ENCODE data around the gene AFF3.
A peak's percentile ranks its signal among the peaks of the same experiment; 100 is the strongest.

The AFF3 gene

GRCh38 chr2:99922664-99923063 is 219.7 kb downstream of the AFF3 start:
- DNase-seq = no peak

DNA sequence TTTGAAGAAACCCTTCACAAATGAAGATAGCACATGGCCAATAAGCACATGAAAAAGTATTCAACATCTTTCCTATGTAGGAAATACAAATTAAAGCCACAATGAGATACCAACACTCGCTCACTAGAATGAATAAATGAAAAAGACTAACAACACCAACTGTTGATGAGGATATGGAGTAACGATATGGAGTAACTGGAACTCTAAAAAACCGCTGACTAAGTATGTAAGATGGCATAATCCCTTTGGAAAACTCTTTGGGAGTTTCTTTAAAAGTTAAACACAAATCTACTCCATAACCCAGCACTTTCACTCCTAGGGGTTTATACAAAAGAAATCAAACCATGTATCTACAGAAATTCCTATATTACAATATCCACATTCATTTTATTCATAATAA is 220.5 kb downstream of the AFF3 start:
- no peak for DNase-seq

GRCh38 chr2:99918389-99918788 is 224.0 kb downstream of the AFF3 start:
- no peak for DNase-seq

DNA sequence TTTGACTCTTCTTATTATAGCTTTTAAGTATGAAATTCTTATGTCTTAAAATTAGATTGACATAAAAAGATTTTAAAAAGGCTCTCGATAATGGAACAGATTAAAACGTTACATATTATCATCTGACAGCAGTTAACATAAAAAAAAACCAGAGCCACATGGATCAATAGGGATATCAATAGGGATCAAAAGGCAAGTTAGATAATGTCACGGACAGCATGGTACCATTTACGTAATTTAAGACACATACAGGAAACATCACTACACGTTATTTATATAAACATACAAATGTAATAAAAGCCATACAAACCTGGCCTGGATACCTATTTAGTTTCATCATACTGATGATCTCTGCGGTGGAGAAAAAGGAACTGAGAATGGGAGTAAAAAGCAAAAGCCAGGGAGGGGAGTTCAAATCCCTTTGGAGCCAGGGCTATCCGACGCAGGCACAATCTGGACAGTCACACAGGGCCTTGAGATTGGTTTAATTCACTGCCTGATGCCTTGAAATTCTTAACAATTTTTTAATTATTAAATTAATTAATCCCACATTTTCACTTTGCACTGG is 227.2 kb downstream of the AFF3 start:
- no peak for DNase-seq

DNA sequence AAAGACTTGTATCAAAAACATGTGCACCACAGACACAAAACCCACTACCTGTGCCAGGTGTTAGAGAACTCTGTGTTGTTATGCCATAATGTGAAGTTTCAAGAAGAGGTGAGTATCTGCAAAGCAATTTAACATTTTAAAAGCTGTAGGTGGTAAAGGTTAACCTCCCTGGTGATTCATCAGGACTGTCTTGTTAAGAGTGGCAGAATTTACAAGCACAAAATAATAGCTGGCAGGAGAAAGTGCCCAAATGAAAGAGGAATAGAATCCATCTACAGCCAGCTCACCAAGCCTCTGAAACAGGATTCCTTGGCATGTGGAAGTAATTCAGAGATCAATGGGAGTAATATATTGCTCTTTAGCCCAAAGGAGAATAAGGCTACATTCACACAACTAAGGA is 230.7 kb downstream of the AFF3 start:
- DNase-seq = no peak

- no peak for DNase-seq
These were observed 231.5 kb downstream of the AFF3 start for GRCh38 chr2:99910902-99911301.

DNA sequence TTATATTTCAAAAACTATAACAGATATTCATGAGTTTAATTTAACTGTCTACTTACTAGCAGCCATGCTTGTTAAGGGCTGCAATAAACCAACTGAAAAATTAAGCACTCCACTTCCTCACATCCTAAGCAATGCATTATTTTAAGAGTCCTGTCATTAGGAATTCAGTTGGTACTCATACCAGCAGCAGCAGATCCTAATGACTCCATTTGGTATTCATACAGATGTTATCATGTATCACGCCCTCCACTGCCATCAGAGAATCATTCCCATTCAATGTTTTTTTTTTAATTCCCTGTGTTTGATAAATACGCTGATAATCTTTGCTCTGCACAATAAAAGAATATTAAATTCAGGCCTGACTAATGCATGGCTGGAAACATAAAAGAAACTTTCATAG is 236.8 kb downstream of the AFF3 start:
- no peak for DNase-seq

DNA sequence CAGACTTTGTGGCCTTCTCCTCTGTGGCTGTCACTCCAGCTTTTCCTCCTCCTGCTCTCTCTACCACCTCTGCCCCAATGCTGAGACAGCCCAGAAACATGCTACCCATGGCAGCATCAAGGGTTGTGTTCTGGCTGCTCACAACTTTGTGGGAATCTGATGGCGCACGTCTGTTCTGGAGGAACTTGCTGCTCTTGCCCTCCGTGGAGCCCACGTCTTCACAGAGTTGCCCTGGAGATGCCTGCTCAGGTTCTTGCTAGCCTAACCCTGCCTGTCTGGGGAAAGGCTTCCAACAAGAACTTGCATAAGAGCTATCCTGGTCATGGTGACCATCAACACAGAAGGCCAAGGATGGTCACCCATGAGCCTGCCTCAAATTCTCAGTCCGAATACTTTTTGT is 237.4 kb downstream of the AFF3 start:
- DNase-seq = no peak

GRCh38 chr2:99903981-99904380 is 238.4 kb downstream of the AFF3 start:
- DNase-seq = no peak

- peak; percentile 55 for DNase-seq
These were observed 241.8 kb downstream of the AFF3 start for GRCh38 chr2:99900556-99900955.

DNA sequence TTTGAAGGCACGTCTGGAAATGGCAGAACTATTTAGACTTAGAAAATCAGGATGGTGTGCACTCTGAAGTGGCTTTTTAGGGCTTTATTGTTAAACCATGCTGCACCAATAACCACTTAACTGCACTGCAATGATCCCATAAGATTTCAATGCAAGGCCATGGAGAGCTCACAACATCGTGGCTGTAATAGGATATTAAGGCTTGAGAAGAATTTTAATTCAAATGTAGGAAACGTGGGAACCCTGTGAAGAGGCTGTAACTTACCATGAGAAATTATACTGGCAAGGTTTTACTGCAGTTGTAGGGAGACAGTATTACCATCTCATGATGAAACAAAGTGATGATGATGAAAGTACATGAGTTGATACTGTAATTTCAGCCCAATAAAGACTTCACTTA is 242.5 kb downstream of the AFF3 start:
- no peak for DNase-seq

DNA sequence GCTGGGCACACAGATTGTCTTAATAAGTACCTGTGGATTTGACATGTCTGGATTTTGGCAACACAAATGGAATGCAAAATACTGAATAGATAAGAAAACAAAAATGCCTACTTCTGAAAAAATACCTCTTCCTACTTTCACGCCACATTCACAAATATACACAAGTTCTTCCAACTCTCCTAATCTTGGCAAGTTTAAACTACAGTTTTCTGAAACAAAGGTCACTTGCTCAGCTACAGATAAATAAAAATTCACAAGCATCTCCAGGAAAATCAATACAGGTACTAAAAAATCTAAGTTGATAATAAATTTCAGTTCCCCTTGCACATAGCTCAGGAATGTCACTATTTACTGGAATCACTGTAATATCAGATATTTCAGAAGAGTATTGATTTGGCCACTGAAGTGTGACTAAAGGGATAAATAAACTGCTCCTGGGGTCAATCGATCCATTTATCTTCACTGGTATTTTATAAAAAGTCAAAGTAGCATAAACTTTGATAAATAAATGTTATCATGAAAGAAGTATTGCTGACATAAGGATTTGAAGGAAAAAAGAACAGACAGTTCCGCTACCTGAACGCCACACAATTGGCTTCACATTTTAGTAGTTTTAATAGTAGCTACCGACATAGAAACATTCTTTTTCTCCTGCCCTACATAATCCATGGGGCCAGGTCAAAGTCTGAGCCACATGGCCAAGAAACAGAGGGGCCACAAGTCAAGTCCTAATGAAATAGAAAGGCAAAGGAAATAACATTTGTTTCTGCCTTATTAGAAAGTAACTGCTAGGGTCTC is 243.1 kb downstream of the AFF3 start:
- no peak for DNase-seq

GRCh38 chr2:99898336-99899048 is 243.9 kb downstream of the AFF3 start:
- no peak for DNase-seq

DNA sequence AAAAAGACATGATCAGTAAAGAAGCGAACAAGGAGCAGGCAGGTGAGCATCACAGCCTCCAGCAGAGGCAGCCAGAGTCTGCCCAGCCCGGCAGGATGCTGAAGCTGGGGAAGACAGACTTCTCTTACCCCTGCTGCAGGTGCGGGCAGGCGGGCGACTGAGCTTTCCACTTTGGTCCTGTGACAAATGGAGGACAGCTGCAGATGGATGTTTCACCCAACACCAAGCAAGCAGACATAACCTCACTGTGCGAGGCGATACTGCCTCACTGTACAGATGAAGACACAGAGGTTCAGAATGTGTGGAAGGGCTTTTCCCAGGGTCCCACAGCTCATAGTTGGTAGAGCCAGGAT is 251.0 kb downstream of the AFF3 start:
- DNase-seq = no peak

DNA sequence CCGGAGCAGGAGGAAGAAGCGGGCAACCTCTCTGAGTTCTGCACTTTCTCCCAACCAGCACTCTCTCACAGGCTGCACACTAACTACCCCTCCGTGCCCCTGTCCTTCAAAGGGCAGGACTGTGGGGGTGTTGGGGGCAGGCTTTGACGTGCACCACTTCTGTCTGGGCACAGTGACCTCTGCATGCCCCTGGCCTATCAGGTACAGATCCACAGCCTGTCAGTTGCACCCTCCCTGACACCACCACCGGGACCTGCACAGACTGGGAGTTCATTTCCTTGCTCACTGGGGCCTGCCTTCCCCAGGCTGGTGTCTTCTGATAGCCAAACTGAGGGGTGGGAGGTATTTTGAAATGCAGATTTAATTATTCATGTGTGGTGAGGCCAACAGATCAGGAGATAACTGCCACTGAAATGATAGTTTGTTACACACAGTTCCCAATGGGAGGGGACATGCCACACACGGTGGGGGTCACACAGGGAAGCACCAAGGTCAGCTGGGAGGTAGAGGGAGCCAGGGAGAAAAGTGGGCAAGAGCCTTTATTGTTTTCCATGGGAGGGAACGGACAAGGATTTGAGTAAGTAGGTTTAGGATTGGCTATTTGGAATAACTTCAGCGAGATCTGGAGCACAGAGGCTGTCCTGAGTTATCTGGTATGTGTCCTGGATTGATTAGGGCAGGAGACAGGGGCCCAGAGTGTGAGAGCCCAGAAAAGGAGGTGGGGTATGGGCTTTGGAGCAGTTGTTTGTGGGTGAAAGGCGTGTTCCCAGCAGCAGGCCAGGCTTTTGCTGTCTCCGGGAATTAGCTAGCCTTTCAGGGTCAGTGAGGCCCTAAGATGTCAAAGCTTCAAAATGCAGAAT is 251.6 kb downstream of the AFF3 start:
- DNase-seq = no peak

DNA sequence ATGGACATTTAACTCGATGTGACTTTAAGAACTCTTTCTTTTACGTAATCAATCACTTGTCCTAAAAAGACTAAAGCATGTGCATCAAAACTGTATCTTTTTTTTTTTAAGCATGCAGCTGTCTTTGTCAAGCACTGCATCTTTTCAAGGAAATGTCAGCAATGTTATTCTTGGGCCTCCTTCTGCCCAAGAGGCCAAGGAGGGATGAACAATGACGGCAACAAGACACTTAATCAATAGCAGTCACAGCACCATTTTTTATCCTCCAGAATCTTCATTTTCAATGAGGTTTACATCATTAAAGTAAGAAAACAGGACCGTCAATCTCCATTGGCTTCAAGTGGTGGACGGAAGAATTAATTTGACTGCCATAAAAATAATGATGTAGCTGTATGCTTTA is 253.8 kb downstream of the AFF3 start:
- DNase-seq = no peak

DNA sequence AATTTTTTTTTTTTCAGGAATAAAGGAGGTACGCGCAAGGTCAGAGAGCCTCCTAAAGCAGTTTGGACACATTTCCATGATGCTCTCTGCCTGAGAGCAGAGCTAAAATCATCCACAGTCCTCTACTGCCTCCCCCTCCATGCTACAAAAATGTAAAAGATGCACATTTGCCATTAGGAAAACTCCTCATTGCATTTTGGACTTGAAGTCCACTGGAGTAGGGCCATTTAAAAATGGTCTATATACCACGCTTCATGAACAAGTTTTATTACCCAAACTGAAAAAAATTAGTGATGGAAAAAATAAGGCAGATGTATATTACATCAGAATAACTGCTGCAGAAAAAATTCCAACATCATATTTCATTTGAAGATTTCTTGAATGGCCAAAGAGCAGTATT is 256.0 kb downstream of the AFF3 start:
- DNase-seq = no peak

DNA sequence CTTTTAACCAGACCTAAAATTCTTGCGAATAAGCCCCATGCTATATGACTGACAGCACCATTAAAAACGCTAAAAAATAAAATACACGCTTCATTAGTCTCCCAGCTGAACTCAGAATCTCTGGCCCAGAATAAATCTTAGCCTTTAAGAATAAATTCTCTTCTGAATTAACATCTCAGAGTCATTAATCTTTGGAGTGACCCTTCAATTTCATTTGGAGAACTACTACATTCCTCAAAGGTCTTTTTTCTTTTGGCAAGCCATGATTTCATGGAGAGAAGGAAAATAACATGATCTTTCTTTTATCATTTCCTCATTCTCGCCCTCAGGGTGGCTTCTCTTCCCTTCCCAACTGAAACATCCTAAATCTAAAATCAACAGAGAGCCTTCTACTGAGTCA is 259.0 kb downstream of the AFF3 start:
- DNase-seq = no peak

DNA sequence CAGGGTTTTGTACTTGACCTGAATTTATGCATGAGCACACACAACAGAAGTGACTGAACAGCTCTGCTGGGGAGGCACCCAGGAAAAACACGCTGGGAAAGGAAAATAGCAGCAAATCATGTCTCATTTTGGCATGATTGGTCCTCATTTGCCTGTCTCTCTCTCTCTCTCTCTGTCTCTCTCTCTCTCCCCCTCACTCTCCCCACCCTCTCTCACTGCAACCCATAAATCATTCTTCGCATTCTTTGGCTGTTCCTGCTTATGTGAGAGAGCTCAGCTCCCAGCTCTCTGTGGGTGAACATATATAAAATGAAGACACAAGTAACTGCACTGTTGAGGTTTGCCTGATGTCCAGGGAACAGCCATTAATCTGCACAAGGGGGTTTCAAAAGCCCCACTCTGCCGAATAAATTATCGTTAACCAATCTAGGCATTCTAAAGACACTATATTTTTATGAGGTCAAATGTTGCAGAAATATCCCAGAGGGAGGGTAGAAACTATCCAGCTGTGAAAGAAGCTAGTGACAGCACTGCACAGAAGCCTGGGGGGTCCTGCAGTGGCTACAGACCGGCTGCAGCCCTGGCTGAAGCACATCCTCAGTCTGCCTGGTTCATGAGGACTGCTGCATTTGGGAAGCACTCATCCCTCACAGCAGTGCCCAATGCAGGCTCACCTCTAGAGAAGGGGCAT is 260.3 kb downstream of the AFF3 start:
- DNase-seq = peak; percentile 37

- no peak for DNase-seq
These were observed 261.5 kb downstream of the AFF3 start for GRCh38 chr2:99880964-99881294.

DNA sequence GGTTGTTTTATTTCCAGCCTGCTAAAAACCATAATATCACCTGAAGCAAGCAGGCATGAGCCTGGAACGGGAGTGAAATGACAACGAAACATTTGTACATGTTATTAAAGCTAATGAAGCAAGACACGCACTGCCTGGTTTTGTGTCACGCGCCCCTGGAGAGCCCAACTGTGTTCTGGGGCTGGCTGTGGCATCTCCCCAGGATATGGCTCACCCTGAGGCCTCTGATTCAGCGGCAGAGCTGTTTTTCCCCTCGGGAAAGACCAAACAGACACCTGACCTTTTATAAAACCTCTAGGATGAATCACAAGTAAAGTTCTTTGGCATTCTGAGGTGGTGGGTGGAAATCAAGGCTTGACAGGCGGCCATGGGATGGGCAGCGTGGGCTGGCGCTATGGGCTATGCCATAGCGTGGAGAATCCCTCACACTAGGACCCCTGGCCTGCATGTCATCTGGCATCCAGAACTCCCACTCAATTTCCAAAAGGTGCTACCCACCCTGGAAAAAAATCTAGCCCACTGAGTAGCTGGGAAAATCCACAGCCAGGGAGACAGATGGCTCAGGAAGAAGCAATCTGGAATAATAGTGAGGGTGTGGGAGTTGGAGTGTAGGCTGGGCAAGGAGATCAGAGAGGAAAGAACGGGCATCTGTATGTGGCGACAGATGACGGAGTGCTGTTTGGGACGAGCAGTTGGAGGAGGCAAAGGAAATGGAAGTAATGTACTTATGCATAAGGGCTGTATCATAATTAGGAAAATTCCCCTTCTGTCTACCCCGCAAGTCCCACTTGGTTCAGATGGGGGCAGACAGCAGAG is 262.0 kb downstream of the AFF3 start:
- no peak for DNase-seq

- no peak for DNase-seq
These were observed 262.9 kb downstream of the AFF3 start for GRCh38 chr2:99879481-99879880.
